ENCODE data around the gene SC5D.

The SC5D gene

GRCh38 chr11:121293288-121293594 is 670 bp downstream of the SC5D start:
- no peak for DNase-seq

GRCh38 chr11:121295246-121296029 is 2.9 kb downstream of the SC5D start:
- DNase-seq: no peak

GRCh38 chr11:121297872-121298271 is 5.3 kb downstream of the SC5D start:
- DNase-seq: no peak

- DNase-seq: no peak
Observed at GRCh38 chr11:121298774-121299173, 6.2 kb downstream of the SC5D start.

GRCh38 chr11:121299417-121299816 is 6.8 kb downstream of the SC5D start:
- DNase-seq: no peak

- no peak for DNase-seq
Observed at GRCh38 chr11:121300313-121300971, 7.9 kb downstream of the SC5D start.

- DNase-seq: no peak
Observed at GRCh38 chr11:121300972-121301699, 8.6 kb downstream of the SC5D start.

GRCh38 chr11:121304759-121305158 is 12.2 kb downstream of the SC5D start:
- no peak for DNase-seq

GRCh38 chr11:121308816-121309215 is 16.2 kb downstream of the SC5D start:
- no peak for DNase-seq

- no peak for DNase-seq
Observed at GRCh38 chr11:121309688-121310087, 17.1 kb downstream of the SC5D start.

GRCh38 chr11:121310908-121311307 is 18.3 kb downstream of the SC5D start:
- no peak for DNase-seq

- DNase-seq: no peak
Observed at GRCh38 chr11:121311373-121311772, 18.8 kb downstream of the SC5D start.

GRCh38 chr11:121312483-121312882 is 19.9 kb downstream of the SC5D start:
- DNase-seq: no peak

GRCh38 chr11:121318848-121319834 is 26.6 kb downstream of the SC5D start:
- DNase-seq: no peak

GRCh38 chr11:121321614-121322243 is 29.2 kb downstream of the SC5D start:
- no peak for DNase-seq

- no peak for DNase-seq
Observed at GRCh38 chr11:121323046-121323607, 30.6 kb downstream of the SC5D start.

GRCh38 chr11:121326230-121326629 is 33.7 kb downstream of the SC5D start:
- DNase-seq: no peak

GRCh38 chr11:121327553-121327952 is 35.0 kb downstream of the SC5D start:
- no peak for DNase-seq

GRCh38 chr11:121328176-121328966 is 35.8 kb downstream of the SC5D start:
- DNase-seq: no peak

GRCh38 chr11:121328967-121329679 is 36.6 kb downstream of the SC5D start:
- DNase-seq: no peak

All from effector CD8-positive, alpha-beta T cell (primary cell).